NCI-H2107 treated with DMSO at 0.1 percent for 48 hours (cell line): ENCODE measurements around the gene FILIP1L.
"Not testable (repeated sequence)": the region's sequence is repeated elsewhere in the genome, so short reads cannot be mapped to it uniquely, and the experiment has no call there.

Experiments used
- DNase-seq: peaks from one replicate; lab custom pipeline; 2025; ENCODE audit not compliant: unreplicated experiment; lab: John Stamatoyannopoulos, UW

The FILIP1L gene

GRCh38 chr3:100075851-100076730 is 38.2 kb downstream of the FILIP1L start:
- DNase-seq = no peak

GRCh38 chr3:100075196-100075595 is 39.1 kb downstream of the FILIP1L start:
- no peak for DNase-seq

GRCh38 chr3:100073714-100074307 is 40.5 kb downstream of the FILIP1L start:
- DNase-seq = no peak

- DNase-seq = no peak
Measured at GRCh38 chr3:100073049-100073713, 41.1 kb downstream of the FILIP1L start.

GRCh38 chr3:100072326-100073048 is 41.8 kb downstream of the FILIP1L start:
- DNase-seq = no peak

GRCh38 chr3:100069472-100069871 is 44.8 kb downstream of the FILIP1L start:
- no peak for DNase-seq

- DNase-seq = peak; percentile 74
Measured at GRCh38 chr3:100068826-100069225, 45.5 kb downstream of the FILIP1L start.

- DNase-seq = no peak
Measured at GRCh38 chr3:100067589-100067988, 46.7 kb downstream of the FILIP1L start.

- DNase-seq = no peak
Measured at GRCh38 chr3:100063929-100064461, 50.3 kb downstream of the FILIP1L start.

- DNase-seq = no peak
Measured at GRCh38 chr3:100062665-100063064, 51.6 kb downstream of the FILIP1L start.

- DNase-seq = no peak
Measured at GRCh38 chr3:100060685-100061484, 53.4 kb downstream of the FILIP1L start.

- DNase-seq = no peak
Measured at GRCh38 chr3:100059472-100059871, 54.8 kb downstream of the FILIP1L start.

GRCh38 chr3:100057716-100058575 is 56.4 kb downstream of the FILIP1L start:
- no peak for DNase-seq

- DNase-seq = no peak
Measured at GRCh38 chr3:100053951-100054620, 60.2 kb downstream of the FILIP1L start.

GRCh38 chr3:100051513-100051912 is 62.8 kb downstream of the FILIP1L start:
- not testable (repeated sequence) for DNase-seq

GRCh38 chr3:100048248-100048647 is 66.1 kb downstream of the FILIP1L start:
- DNase-seq = no peak

- DNase-seq = no peak
Measured at GRCh38 chr3:100047455-100048141, 66.7 kb downstream of the FILIP1L start.

- no peak for DNase-seq
Measured at GRCh38 chr3:100046986-100047385, 67.3 kb downstream of the FILIP1L start.
